Measurements from ENCODE around the gene C20orf173.

The C20orf173 gene

GRCh38 chr20:35506872-35507638, 22.4 kb downstream of the C20orf173 start:
- no peak for DNase-seq (ENCODE audit: low spot score)

DNA sequence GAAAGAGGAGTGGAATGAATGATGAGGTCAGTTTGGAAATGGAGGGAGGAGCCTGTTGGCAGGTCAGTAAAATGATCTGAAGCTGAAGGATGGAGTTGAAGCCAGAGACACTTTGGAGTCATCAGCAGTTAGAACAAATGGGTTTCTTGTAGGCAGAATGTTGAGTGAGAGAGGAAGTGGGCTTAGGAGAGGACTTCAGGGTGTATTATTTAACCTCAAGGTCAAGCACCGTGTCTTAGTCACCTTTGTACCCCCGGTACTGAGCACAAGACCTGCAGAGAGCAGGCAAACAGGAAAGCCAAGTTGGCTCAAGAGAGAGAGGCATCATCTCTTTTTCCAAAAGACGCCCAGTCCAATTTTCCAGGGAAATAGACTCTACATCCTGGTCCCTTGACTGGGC, 23.3 kb downstream of the C20orf173 start:
- no peak for DNase-seq (ENCODE audit: low spot score)

DNA sequence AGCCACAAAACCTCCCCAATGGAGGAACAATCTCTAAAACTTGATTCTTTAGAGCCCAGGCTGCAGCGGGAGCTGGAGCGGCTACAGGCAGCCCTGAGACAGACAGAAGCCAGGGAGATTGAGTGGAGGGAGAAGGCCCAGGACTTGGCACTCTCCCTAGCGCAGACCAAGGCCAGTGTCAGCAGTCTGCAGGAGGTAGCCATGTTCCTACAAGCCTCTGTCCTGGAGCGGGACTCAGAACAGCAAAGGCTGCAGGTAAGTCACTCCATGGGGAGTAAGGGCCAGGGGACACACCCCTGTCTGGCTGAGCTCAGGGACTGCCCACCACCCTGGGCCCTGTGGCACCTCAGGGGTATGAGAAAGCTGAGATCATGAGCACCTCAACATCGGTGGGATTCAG, 24.7 kb downstream of the C20orf173 start:
- no peak for DNase-seq (ENCODE audit: low spot score)

DNA sequence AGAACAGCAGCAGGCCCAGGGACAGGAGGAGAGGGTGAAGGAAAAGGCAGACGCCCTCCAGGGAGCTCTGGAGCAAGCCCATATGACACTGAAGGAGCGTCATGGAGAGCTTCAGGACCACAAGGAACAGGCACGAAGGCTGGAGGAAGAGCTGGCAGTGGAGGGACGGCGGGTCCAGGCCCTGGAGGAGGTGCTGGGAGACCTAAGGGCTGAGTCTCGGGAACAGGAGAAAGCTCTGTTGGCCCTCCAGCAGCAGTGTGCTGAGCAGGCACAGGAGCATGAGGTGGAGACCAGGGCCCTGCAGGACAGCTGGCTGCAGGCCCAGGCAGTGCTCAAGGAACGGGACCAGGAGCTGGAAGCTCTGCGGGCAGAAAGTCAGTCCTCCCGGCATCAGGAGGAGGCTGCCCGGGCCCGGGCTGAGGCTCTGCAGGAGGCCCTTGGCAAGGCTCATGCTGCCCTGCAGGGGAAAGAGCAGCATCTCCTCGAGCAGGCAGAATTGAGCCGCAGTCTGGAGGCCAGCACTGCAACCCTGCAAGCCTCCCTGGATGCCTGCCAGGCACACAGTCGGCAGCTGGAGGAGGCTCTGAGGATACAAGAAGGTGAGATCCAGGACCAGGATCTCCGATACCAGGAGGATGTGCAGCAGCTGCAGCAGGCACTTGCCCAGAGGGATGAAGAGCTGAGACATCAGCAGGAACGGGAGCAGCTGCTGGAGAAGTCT, 25.5 kb downstream of the C20orf173 start:
- DNase-seq (ENCODE audit: low spot score), result no peak

DNA sequence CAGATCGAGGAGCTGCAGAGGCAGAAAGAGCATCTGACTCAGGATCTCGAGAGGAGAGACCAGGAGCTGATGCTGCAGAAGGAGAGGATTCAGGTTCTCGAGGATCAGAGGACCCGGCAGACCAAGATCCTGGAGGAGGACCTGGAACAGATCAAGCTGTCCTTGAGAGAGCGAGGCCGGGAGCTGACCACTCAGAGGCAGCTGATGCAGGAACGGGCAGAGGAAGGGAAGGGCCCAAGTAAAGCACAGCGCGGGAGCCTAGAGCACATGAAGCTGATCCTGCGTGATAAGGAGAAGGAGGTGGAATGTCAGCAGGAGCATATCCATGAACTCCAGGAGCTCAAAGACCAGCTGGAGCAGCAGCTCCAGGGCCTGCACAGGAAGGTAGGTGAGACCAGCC, 26.2 kb downstream of the C20orf173 start:
- no peak for DNase-seq (ENCODE audit: low spot score)

DNA sequence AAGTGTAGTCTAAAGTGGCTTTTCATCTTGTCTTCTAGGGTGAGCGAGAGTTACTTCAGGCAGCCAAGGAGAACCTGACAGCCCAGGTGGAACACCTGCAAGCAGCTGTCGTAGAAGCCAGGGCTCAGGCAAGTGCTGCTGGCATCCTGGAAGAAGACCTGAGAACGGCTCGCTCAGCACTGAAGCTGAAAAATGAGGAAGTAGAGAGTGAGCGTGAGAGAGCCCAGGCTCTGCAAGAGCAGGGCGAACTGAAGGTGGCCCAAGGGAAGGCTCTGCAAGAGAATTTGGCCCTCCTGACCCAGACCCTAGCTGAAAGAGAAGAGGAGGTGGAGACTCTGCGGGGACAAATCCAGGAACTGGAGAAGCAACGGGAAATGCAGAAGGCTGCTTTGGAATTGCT, 27.1 kb downstream of the C20orf173 start:
- no peak for DNase-seq (ENCODE audit: low spot score)

DNA sequence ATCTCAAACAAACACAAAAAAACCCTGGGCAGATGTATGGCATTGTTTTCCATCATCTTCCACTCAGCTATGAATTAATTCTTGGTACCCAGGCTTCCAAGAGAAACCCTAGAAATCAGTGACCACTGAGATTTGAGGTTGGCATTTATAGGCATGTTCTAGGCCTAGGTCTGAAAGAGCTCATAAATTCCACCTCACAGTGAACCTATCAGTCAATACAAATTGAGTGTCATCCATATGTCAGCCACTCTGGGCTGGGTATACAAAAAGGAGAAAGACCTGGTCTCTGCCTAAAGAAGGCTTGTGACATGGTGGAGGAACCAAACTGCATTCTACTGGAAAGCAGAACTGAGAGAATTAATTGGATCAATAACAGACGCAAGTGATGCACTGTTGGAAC, 30.2 kb downstream of the C20orf173 start:
- DNase-seq (ENCODE audit: low spot score), result no peak

DNA sequence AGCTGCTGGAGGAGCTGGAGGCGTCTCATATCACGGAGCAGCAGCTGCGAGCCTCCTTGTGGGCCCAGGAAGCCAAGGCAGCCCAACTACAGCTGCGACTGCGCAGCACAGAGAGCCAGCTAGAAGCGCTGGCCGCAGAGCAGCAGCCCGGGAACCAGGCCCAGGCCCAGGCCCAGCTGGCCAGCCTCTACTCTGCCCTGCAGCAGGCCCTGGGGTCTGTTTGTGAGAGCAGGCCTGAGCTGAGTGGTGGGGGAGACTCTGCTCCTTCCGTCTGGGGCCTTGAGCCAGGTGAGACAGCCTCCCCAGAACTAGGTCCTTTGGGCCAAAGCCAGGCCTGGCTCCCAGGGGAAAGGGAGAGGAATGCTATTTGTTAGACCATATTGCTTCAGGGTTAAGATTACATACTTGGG, 31.7 kb downstream of the C20orf173 start:
- no peak for DNase-seq (ENCODE audit: low spot score)

DNA sequence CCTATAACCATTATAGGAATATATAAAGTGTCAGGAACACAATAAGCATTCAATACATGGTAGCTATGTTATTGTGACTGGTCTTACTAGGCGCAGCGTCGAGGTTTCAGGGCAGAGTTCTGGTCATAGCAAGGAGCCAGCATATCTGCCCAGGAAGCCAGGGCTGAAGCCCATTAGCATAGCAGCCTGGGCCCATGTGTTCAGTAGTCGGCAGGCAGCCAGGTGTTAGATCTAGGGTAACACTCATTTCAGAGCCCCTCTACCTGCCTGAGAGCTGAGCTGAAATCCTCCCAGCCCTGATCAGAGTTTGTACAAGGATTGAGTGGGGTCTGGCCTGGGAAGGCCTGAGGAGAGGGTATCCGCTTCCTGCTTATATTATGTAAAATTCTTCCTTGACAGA, 32.1 kb downstream of the C20orf173 start:
- no peak for DNase-seq (ENCODE audit: low spot score)

DNA sequence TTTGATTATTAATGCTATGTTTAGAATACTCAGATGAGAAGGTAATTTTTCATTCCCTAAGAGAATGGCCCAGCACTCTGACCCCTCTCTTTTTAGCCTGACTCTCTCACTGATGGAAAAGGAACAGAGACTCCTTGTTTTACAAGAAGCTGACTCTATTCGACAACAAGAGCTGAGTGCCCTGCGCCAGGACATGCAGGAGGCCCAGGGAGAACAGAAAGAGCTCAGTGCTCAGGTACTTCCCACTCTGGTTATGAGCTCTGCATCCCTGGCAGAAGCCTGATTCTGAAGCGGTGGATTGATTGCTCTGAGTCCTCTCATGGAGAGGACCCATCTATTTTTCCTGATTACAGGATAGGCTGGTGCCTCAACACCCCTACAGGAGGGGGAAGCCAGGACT, 33.0 kb downstream of the C20orf173 start:
- no peak for DNase-seq (ENCODE audit: low spot score)

DNA sequence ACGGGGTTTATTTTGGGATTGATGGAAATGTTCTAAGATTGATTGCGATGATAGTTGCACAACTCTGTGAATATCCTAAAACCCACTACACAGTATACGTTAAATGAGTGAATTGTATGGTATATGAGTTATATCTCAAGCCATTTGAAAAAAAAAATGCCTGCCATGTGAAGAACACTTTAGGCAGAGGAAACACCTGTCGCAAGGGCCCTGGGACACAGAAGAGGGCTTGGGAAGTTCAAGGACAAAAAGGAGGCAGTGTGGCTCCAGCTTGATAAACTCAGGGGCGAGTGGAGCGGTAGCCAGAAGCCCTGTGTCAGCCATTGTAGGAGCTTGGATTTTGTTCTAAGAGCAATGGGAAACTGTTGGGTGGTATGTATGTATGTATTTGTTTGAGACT, 37.1 kb downstream of the C20orf173 start:
- no peak for DNase-seq (ENCODE audit: low spot score)

GRCh38 chr20:35491823-35492222, 37.6 kb downstream of the C20orf173 start:
- DNase-seq (ENCODE audit: low spot score), result no peak

- DNase-seq (ENCODE audit: low spot score), result no peak
Observed at GRCh38 chr20:35490736-35491181, 38.7 kb downstream of the C20orf173 start.

- no peak for DNase-seq (ENCODE audit: low spot score)
Observed at GRCh38 chr20:35489717-35490116, 39.7 kb downstream of the C20orf173 start.

- DNase-seq (ENCODE audit: low spot score), result no peak
Observed at GRCh38 chr20:35487479-35487878, 42.0 kb downstream of the C20orf173 start.

DNA sequence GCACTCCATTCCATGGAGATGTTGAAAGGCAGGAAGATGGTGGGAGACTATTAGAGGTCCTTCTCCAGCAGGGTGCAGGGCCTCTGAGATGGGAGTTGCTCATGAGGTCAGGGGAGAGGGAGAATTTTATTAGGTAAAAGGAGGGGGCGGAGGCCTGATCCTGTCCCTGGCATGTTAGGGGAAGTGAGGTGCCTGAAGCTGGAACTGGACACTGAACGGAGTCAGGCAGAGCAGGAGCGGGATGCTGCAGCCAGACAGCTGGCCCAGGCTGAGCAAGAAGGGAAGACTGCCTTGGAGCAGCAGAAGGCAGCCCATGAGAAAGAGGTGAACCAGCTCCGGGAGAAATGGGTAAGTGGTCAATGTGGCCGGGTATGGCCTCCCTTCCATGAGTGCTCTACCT, 49.7 kb downstream of the C20orf173 start:
- DNase-seq (ENCODE audit: low spot score), result no peak

- no peak for DNase-seq (ENCODE audit: low spot score)
Observed at GRCh38 chr20:35478804-35479472, 50.5 kb downstream of the C20orf173 start.

Data from hematopoietic multipotent progenitor cell treated with erythropoietin and hydrocortisone succinate and interleukin-3 and kit ligand, for 17 days (in vitro differentiated cells).